Neural progenitor cell (in vitro differentiated cells): Measurements from ENCODE around the gene SLC44A5. TPM values are rescaled to one million over a fixed set of nuclear protein-coding genes. Genes with fewer than 3 reads are reported as not detected.
A peak's percentile ranks its signal among the peaks of the same experiment; 100 is the strongest.

Experiments used
- DNase-seq: peaks from one replicate; pipeline ENCODE4 v3.0.0-alpha.2; 2016; ENCODE audit warnings: low spot score
- H2AFZ ChIP-seq: fragments of 200-600 bp; sonication (generic); replicated peaks from 2 replicates; pipeline ENCODE4 v1.6.1; 2016; ENCODE audit warnings: antibody characterized with exemption
- H3F3A ChIP-seq: fragments of 200-600 bp; sonication (generic); 2 replicates; pipeline ENCODE4 v1.6.1; 2016; ENCODE audit warnings: antibody characterized with exemption, low read depth
- H3K27ac ChIP-seq: fragments of 200-600 bp; sonication (generic); 2 replicates; pipeline ENCODE4 v1.5.1; 2016; ENCODE audit warnings: mild to moderate bottlenecking
- H3K27me3 ChIP-seq: fragments of 200-600 bp; sonication (generic); 2 replicates; pipeline ENCODE4 v1.6.1; 2016; ENCODE audit warnings: mild to moderate bottlenecking, moderate library complexity
- H3K36me3 ChIP-seq: fragments of 200-600 bp; sonication (generic); 2 replicates; pipeline ENCODE4 v1.5.1; 2016
- H3K4me1 ChIP-seq: fragments of 200-600 bp; sonication (generic); 2 replicates; pipeline ENCODE4 v1.6.1; 2016; ENCODE audit warnings: mixed run types
- H3K4me2 ChIP-seq: fragments of 200-600 bp; sonication (generic); 2 replicates; pipeline ENCODE4 v1.6.1; 2016
- H3K4me3 ChIP-seq: fragments of 200-600 bp; sonication (generic); 2 replicates; pipeline ENCODE4 v1.5.1; 2016
- H3K79me2 ChIP-seq: fragments of 200-600 bp; sonication (generic); 2 replicates; pipeline ENCODE4 v1.6.1; 2016; ENCODE audit warnings: low read depth
- H3K9ac ChIP-seq: fragments of 200-600 bp; sonication (generic); 2 replicates; pipeline ENCODE4 v1.6.1; 2016
- H3K9me3 ChIP-seq: fragments of 200-600 bp; sonication (generic); 2 replicates; pipeline ENCODE4 v1.5.1; 2016; ENCODE audit warnings: low read depth
- H4K20me1 ChIP-seq: fragments of 200-600 bp; sonication (generic); 2 replicates; pipeline ENCODE4 v1.6.1; 2016; ENCODE audit warnings: low read depth
- H3K27ac Mint-ChIP-seq: 3 replicates; pipeline ENCODE4 v1.8.0; 2021; ENCODE audit warnings: mixed read lengths
- H3K27me3 Mint-ChIP-seq: 2 replicates; pipeline ENCODE4 v1.8.0; 2022; ENCODE audit warnings: low read depth, mild to moderate bottlenecking, inconsistent platforms, moderate library complexity, mixed read lengths; ENCODE audit not compliant: insufficient read depth
- H3K36me3 Mint-ChIP-seq: 3 replicates; pipeline ENCODE4 v1.8.0; 2021; ENCODE audit warnings: mixed read lengths
- H3K4me1 Mint-ChIP-seq: 3 replicates; pipeline ENCODE4 v1.8.0; 2021; ENCODE audit warnings: mixed read lengths
- H3K4me3 Mint-ChIP-seq: 3 replicates; pipeline ENCODE4 v1.8.0; 2021; ENCODE audit warnings: mild to moderate bottlenecking, moderate library complexity, mixed read lengths
- H3K9me3 Mint-ChIP-seq: 3 replicates; pipeline ENCODE4 v1.8.0; 2020; ENCODE audit warnings: mixed read lengths
- EZH2 ChIP-seq: fragments of 200-600 bp; sonication (generic); IDR thresholded peaks from 2 replicates; pipeline ENCODE4 v1.6.1; 2017; ENCODE audit warnings: antibody characterized with exemption, mild to moderate bottlenecking, moderate library complexity
- EZH2phosphoT487 ChIP-seq: fragments of 200-600 bp; sonication (generic); IDR thresholded peaks from 2 replicates; pipeline ENCODE4 v1.6.1; 2017; ENCODE audit warnings: antibody characterized with exemption
- total RNA-seq: library from RNA; depleted of rRNA; stranded (reverse); fragments of >200 nt; gene quantifications from 2 replicates; pipeline ENCODE4 v1.2.3, GENCODE V29; 2015; ENCODE audit warnings: low replicate concordance
- TF ChIP-seq, protein P1 (sequence below): fragments of 200-600 bp; sonication (generic); IDR thresholded peaks from 2 replicates; pipeline ENCODE4 v1.5.1; 2017; ENCODE audit warnings: antibody characterized with exemption, mild to moderate bottlenecking

Gene SLC44A5
- total RNA-seq, 1 donor from 2014 or later, result 25.3 TPM

DNA sequence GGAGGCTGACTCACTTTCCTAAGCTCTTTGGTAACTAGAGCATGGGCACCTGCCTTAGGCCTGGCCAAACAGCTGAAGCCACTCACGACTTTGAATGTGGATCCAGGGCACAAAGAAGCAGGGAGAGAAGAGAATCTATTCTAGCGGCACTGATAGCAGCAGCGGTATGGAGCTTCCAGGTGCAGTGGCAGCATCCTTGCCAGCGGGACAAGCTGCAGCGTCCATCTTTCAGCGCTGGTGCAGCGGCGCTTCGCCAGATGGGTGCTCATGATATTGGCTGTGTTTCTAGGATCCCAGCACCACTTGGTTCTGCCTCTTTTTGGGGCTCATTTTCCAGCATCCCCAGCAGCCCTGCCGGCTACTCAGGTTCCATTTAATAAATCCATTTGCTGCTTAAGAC is 184.2 kb downstream of the SLC44A5 start:
- TF ChIP-seq EZH2phosphoT487 (no peak), EZH2 (no peak)
- TF ChIP-seq, protein P1, sequence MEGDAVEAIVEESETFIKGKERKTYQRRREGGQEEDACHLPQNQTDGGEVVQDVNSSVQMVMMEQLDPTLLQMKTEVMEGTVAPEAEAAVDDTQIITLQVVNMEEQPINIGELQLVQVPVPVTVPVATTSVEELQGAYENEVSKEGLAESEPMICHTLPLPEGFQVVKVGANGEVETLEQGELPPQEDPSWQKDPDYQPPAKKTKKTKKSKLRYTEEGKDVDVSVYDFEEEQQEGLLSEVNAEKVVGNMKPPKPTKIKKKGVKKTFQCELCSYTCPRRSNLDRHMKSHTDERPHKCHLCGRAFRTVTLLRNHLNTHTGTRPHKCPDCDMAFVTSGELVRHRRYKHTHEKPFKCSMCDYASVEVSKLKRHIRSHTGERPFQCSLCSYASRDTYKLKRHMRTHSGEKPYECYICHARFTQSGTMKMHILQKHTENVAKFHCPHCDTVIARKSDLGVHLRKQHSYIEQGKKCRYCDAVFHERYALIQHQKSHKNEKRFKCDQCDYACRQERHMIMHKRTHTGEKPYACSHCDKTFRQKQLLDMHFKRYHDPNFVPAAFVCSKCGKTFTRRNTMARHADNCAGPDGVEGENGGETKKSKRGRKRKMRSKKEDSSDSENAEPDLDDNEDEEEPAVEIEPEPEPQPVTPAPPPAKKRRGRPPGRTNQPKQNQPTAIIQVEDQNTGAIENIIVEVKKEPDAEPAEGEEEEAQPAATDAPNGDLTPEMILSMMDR, result no peak
- no peaks in the 10 kb centered on the region for H3K27me3 ChIP-seq
- H3K27ac ChIP-seq, result no peak overlapping the region
- H3K27ac Mint-ChIP-seq, result no peak overlapping the region
- no peak overlapping the region for H3K4me3 ChIP-seq
- H2AFZ ChIP-seq, result no peak overlapping the region
- no peak overlapping the region for H3K4me3 Mint-ChIP-seq
- H3K9me3 ChIP-seq, result no peaks in the 10 kb centered on the region
- H3K4me1 ChIP-seq, result no peaks in the 10 kb centered on the region
- no peaks in the 10 kb centered on the region for H3K36me3 ChIP-seq
- DNase-seq, result no peak
- no peaks in the 10 kb centered on the region for H3K36me3 Mint-ChIP-seq
- H3K9ac ChIP-seq, result no peak overlapping the region
- H4K20me1 ChIP-seq, result no peaks in the 10 kb centered on the region
- no peak overlapping the region for H3K4me2 ChIP-seq
- no peaks in the 10 kb centered on the region for H3K79me2 ChIP-seq
- no peaks in the 10 kb centered on the region for H3K27me3 Mint-ChIP-seq
- no peaks in the 10 kb centered on the region for H3K4me1 Mint-ChIP-seq
- H3F3A ChIP-seq, result no peaks in the 10 kb centered on the region
- no peaks in the 10 kb centered on the region for H3K9me3 Mint-ChIP-seq

DNA sequence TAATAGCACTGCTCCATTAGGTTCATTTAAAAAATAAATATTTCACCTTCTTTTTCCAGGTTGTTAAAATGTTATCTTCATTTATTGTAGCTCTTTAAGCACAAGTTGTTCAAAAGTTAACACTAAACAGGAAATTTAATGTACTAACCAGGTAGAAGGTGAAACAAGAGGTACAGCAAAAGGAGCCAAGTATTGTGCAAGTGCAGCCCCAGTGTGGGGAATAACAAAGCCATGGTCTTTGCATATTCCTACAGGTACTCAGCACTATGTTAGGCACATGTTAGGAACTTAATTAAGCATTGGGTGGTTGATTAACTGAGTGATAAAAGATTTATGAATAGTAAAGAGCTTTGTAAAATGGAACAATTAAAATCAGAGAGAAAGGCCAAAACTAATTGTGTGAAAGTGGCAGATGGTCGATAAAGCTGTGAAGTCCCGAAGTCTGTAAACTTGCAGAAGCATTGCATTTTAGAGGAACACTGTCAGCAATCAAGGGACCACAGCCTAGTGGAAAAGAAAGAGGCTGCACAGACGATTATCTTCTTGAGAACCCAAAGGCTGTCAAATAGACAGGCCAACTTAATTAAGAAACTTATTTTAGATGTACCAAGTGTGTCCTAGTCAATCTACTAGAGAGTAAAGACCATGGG is 185.8 kb downstream of the SLC44A5 start:
- H3K4me3 Mint-ChIP-seq, result no peak overlapping the region
- H3K4me1 Mint-ChIP-seq, result no peaks in the 10 kb centered on the region
- H3K27me3 Mint-ChIP-seq, result no peaks in the 10 kb centered on the region

DNA sequence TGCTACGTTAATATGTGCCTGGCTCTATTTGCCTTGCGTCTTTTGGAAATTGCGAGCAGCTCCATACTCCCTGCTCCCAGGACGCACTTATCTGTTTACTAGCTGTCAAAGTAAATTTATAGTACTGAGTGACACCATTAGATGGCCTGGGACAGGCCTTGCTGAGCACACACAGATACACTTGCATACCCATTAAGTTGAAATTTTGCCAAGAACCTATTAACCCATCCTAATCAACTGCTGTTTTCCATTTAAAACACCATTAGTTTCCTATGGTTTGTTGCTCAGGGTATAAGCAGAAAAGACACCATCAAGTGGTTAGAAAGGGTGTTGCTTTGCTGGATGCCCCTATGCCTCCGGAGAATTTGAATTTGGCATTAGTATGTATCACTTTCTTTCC is 187.3 kb downstream of the SLC44A5 start:
- Mint-ChIP-seq H3K9me3 (no peaks in the 10 kb centered on the region), H3K36me3 (no peaks in the 10 kb centered on the region), H3K4me1 (no peaks in the 10 kb centered on the region), H3K27ac (no peak overlapping the region), H3K27me3 (no peaks in the 10 kb centered on the region), H3K4me3 (no peak overlapping the region)
- no peaks in the 10 kb centered on the region for H3K27me3 ChIP-seq
- DNase-seq, result peak; percentile 4
- H3F3A ChIP-seq, result no peaks in the 10 kb centered on the region
- no peaks in the 10 kb centered on the region for H3K36me3 ChIP-seq
- no peaks in the 10 kb centered on the region for H3K79me2 ChIP-seq
- H3K27ac ChIP-seq, result no peak overlapping the region
- no peaks in the 10 kb centered on the region for H3K9me3 ChIP-seq
- no peaks in the 10 kb centered on the region for H4K20me1 ChIP-seq
- no peak overlapping the region for H2AFZ ChIP-seq
- H3K4me1 ChIP-seq, result peaks cover 3% of the 10 kb centered on the region
- TF ChIP-seq EZH2 (no peak), EZH2phosphoT487 (no peak)
- TF ChIP-seq, protein P1, result peak; percentile 45
- no peak overlapping the region for H3K4me2 ChIP-seq
- H3K9ac ChIP-seq, result no peak overlapping the region
- no peak overlapping the region for H3K4me3 ChIP-seq

More for the DNA sequence above, 185.8 kb downstream of the SLC44A5 start:
- no peaks in the 10 kb centered on the region for H3K27me3 ChIP-seq
- H3K4me2 ChIP-seq, result no peak overlapping the region
- H3K4me1 ChIP-seq, result no peaks in the 10 kb centered on the region
- no peak overlapping the region for H3K27ac Mint-ChIP-seq
- H3K36me3 ChIP-seq, result no peaks in the 10 kb centered on the region
- no peaks in the 10 kb centered on the region for H4K20me1 ChIP-seq
- no peak overlapping the region for H3K9ac ChIP-seq
- no peak overlapping the region for H3K4me3 ChIP-seq
- H2AFZ ChIP-seq, result no peak overlapping the region
- H3K9me3 Mint-ChIP-seq, result no peaks in the 10 kb centered on the region
- H3K36me3 Mint-ChIP-seq, result no peaks in the 10 kb centered on the region
- no peak for DNase-seq
- no peaks in the 10 kb centered on the region for H3K9me3 ChIP-seq
- H3F3A ChIP-seq, result no peaks in the 10 kb centered on the region
- no peak overlapping the region for H3K27ac ChIP-seq
- TF ChIP-seq EZH2 (no peak), EZH2phosphoT487 (no peak)
- TF ChIP-seq, protein P1, result no peak
- no peaks in the 10 kb centered on the region for H3K79me2 ChIP-seq
